ENCODE data around the gene SETDB1. TPM values are rescaled to one million over a fixed set of nuclear protein-coding genes. Genes with fewer than 3 reads are reported as not detected.

SETDB1 gene
- total and polyA plus RNA-seq, 2 experiments from 2014 or later = 20.1 to 69.9 TPM

DNA sequence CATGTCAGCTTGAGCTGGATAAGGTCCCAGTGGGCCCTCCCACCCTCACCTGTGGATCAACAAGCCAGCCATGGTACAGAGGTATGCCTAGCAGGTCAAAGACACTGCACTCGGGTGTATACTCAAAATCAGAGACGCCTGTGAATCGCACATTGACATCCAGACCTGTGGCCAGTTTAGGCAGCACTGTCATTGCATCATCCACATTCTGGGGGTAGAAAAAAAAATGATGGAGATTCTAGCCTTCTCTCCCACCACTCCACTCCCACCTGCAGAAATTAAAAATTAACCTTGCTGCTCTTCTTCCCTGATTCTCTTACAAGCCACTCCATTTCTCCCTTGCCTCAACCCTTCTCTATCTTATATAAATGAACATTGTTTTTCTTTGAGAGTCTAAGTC is 74.2 kb downstream of the SETDB1 start:
- peaks cover 9% of the 10 kb centered on the region for H3K4me1 ChIP-seq (ENCODE audit: low read depth)
- no peak for DNase-seq (ENCODE audit: low read depth in 1 of 2, low spot score in 1 of 2)
- no peak for TF ChIP-seq CTCF (IDR thresholded peaks at IDR 0.05; ENCODE audit: low read depth, low read length)
- no peak overlapping the region for H3K4me3 ChIP-seq
- H3K27me3 ChIP-seq = no peaks in the 10 kb centered on the region
- no peaks in the 10 kb centered on the region for H3K9me3 ChIP-seq (ENCODE audit: low read depth)
- H3K36me3 ChIP-seq = peaks cover 5% of the 10 kb centered on the region
- no peak overlapping the region for H3K27ac ChIP-seq

- H3K27ac ChIP-seq = no peak overlapping the region
- peaks cover 19% of the 10 kb centered on the region for H3K4me1 ChIP-seq (ENCODE audit: low read depth)
- H3K36me3 ChIP-seq = peaks cover 5% of the 10 kb centered on the region
- TF ChIP-seq CTCF (IDR thresholded peaks at IDR 0.05; ENCODE audit: low read depth, low read length) = no peak
- no peak overlapping the region for H3K4me3 ChIP-seq
- DNase-seq (ENCODE audit: low read depth in 1 of 2, low spot score in 1 of 2) = no peak
- H3K27me3 ChIP-seq = no peaks in the 10 kb centered on the region
- no peaks in the 10 kb centered on the region for H3K9me3 ChIP-seq (ENCODE audit: low read depth)
Observed at GRCh38 chr1:151001602-151002001, 75.4 kb downstream of the SETDB1 start.

DNA sequence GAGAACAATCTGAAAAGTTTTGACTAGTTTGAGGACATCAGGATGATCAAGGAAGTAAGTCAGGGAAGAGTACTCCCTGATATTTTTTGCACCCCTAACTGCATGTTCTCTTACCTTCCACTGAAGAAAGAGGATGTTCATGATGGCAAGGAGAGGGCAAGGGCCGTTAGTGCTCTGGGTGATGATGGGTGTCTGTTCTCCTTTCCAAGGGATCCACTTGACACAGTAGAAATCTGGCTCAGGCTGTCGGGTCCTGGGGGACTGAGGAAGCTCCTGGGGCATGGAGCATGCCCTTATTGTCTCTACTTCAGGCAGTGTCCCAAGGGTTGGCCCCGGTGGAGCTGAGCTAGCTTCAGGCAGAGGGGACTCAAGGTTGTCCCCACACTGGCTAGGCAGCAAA is 75.9 kb downstream of the SETDB1 start:
- no peak overlapping the region for H3K27ac ChIP-seq
- peaks cover 19% of the 10 kb centered on the region for H3K4me1 ChIP-seq (ENCODE audit: low read depth)
- peaks cover 5% of the 10 kb centered on the region for H3K36me3 ChIP-seq
- no peaks in the 10 kb centered on the region for H3K9me3 ChIP-seq (ENCODE audit: low read depth)
- H3K4me3 ChIP-seq = no peak overlapping the region
- no peak for TF ChIP-seq CTCF (IDR thresholded peaks at IDR 0.05; ENCODE audit: low read depth, low read length)
- H3K27me3 ChIP-seq = no peaks in the 10 kb centered on the region
- DNase-seq (ENCODE audit: low read depth in 1 of 2, low spot score in 1 of 2) = no peak

DNA sequence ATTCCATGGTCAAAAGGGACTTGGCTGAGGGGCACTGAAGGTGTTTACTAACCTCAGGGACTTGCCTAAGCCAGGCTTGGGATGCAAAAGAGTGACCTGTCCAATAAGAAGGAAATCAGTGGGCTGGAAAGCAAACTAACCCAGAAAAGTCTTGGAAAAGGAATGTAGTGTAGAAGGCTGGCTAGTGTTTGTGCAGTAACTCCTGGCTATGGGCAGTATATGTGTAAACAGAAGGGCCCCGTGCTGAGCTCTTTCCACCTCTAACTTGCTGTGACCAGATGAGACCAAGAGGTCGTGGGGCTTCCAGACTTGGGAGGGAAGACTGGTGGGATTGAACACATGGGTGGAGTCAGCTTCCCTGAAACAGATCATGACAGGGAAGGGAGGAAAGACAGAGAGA is 76.4 kb downstream of the SETDB1 start:
- no peak overlapping the region for H3K4me3 ChIP-seq
- no peak for TF ChIP-seq CTCF (IDR thresholded peaks at IDR 0.05; ENCODE audit: low read depth, low read length)
- no peak for DNase-seq (ENCODE audit: low read depth in 1 of 2, low spot score in 1 of 2)
- peaks cover 19% of the 10 kb centered on the region for H3K4me1 ChIP-seq (ENCODE audit: low read depth)
- H3K27me3 ChIP-seq = no peaks in the 10 kb centered on the region
- no peaks in the 10 kb centered on the region for H3K9me3 ChIP-seq (ENCODE audit: low read depth)
- H3K36me3 ChIP-seq = peaks cover 5% of the 10 kb centered on the region
- no peak overlapping the region for H3K27ac ChIP-seq

GRCh38 chr1:151003180-151003579 is 77.0 kb downstream of the SETDB1 start:
- Histone ChIP-seq H3K27me3 (no peaks in the 10 kb centered on the region), H3K4me1 (ENCODE audit: low read depth) (peaks cover 22% of the 10 kb centered on the region), H3K36me3 (peaks cover 5% of the 10 kb centered on the region), H3K9me3 (ENCODE audit: low read depth) (no peaks in the 10 kb centered on the region), H3K4me3 (no peak overlapping the region), H3K27ac (no peak overlapping the region)
- no peak for TF ChIP-seq CTCF (IDR thresholded peaks at IDR 0.05; ENCODE audit: low read depth, low read length)
- no peak for DNase-seq (ENCODE audit: low read depth in 1 of 2, low spot score in 1 of 2)

Data from cardiac muscle cell (in vitro differentiated cells and primary cell).